Aorta (tissue), 5 donors: ENCODE data around the gene CAVIN1. TPM values are rescaled to one million over a fixed set of nuclear protein-coding genes. Genes with fewer than 3 reads are reported as not detected.
"Not testable (repeated sequence)": the region's sequence is repeated elsewhere in the genome, so short reads cannot be mapped to it uniquely, and the experiment has no call there.

Experiments used
- ATAC-seq: fragments of 200-7000 bp; cut with Tn5 transposase; one replicate; pipeline ENCODE4 v1.9.1; 2022; ENCODE audit warnings: moderate library complexity; ENCODE audit not compliant: low FRiP score
- DNase-seq, 2 donors: peaks; one replicate each; pipeline ENCODE4 v3.0.0-alpha.2; 2020
- H3K27ac ChIP-seq, 2 donors: one replicate each; pipeline ENCODE4 v1.5.1; 2013; ENCODE audit warnings: low read length in 2 of 2, mild to moderate bottlenecking in 2 of 2, moderate library complexity in 2 of 2, control low read depth in 1 of 2, inconsistent platforms in 1 of 2, low read depth in 1 of 2
- H3K27me3 ChIP-seq, 2 donors: one replicate each; pipeline ENCODE4 v1.6.1; 2013; ENCODE audit warnings: control low read depth in 1 of 2, low read length in 1 of 2, mild to moderate bottlenecking in 1 of 2, moderate library complexity in 1 of 2; ENCODE audit not compliant: insufficient read depth in 2 of 2, control insufficient read depth in 1 of 2
- H3K36me3 ChIP-seq, 2 donors: one replicate each; pipeline ENCODE4 v1.6.1; 2013; ENCODE audit warnings: control low read depth in 1 of 2, low read length in 1 of 2, mild to moderate bottlenecking in 1 of 2; ENCODE audit not compliant: insufficient read depth in 2 of 2, control insufficient read depth in 1 of 2
- H3K4me1 ChIP-seq, 2 donors: one replicate each; pipeline ENCODE4 v1.6.1; 2013; ENCODE audit warnings: low read length in 2 of 2, control low read depth in 1 of 2, mild to moderate bottlenecking in 1 of 2, moderate library complexity in 1 of 2; ENCODE audit not compliant: insufficient read depth in 2 of 2, control insufficient read depth in 1 of 2
- H3K4me3 ChIP-seq, 2 donors: one replicate each; pipeline ENCODE4 v1.5.1; 2013; ENCODE audit warnings: low read length in 2 of 2, control low read depth in 1 of 2, mild to moderate bottlenecking in 1 of 2
- H3K9me3 ChIP-seq: one replicate; pipeline ENCODE4 v1.6.1; 2013; ENCODE audit warnings: mild to moderate bottlenecking, low read length; ENCODE audit not compliant: control insufficient read depth
- WGBS, 2 donors: extraction: QIAGEN DNeasy Blood & Tissue Kit; methylation state at CpG; one replicate each; pipeline ENCODE4 v1.1.7; 2013; 5-methylcytosine and 5-hydroxymethylcytosine counted together
- intact Hi-C, 2 donors: fragments of 100-400 bp; cut with DNase I; formaldehyde crosslinking; loops; one replicate each; pipeline versions ENCODE4 v1.14.2 to v1.15.0; 2022
- polyA plus RNA-seq, 2 donors: library from polyadenylated mRNA; stranded (reverse); fragments of 200-250 nt; gene quantifications; one replicate each; pipeline ENCODE4 v1.2.3, GENCODE V29; 2013
- total RNA-seq, 2 donors: library from RNA; stranded (reverse); fragmentation: NEBNext Ultra II Directional; extraction: Animal tissue kit (Norgen Biotek cat#: 25700); gene quantifications; one replicate each; pipeline ENCODE4 v1.2.1, GENCODE V29; 2021
- donor health status: healthy with polysubstance abuse.
- donor health status: Bipolar disorder and iron deficiency.
- donor health status: DM: no; HTN: no; CAD: no.
- donor health status: DM: no; HTN: no; CAD: no.
- donor health status: DM: yes; HTN: yes; CAD: no.

Gene CAVIN1
- total and polyA plus RNA-seq, 4 donors: 350 to 643 (median 495) TPM

DNA sequence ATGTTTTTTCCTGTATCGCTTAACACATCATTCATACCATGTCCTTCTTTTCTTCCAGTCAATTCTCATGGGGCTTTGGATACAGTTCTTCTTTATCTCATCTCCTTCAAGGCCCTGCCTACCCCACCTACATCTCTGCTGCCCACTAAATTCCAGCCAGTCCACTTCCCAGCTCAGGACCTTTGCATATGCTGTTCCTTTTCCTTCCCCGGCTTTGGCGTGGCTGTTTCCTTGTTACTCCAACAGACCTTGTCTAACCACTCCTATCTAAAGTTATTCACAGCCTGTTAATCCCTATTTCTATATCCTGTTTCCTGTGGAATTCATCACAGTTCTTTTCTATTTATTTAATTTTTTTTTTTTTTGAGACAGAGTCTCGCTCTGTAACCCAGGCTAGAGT is 28.2 kb downstream of the CAVIN1 start:
- no peak overlapping the region for H3K27ac ChIP-seq
- H3K4me3 ChIP-seq: no peak overlapping the region
- DNase-seq: no peak
- no peaks in the 10 kb centered on the region for H3K27me3 ChIP-seq
- intact Hi-C loops: no loop called here
- 99% methylated on average over 4 of the region's 4 CpGs for WGBS, 2 donors
- no peaks in the 10 kb centered on the region for H3K9me3 ChIP-seq
- no peaks in the 10 kb centered on the region for H3K36me3 ChIP-seq
- no peak for ATAC-seq
- H3K4me1 ChIP-seq: no peaks in the 10 kb centered on the region

DNA sequence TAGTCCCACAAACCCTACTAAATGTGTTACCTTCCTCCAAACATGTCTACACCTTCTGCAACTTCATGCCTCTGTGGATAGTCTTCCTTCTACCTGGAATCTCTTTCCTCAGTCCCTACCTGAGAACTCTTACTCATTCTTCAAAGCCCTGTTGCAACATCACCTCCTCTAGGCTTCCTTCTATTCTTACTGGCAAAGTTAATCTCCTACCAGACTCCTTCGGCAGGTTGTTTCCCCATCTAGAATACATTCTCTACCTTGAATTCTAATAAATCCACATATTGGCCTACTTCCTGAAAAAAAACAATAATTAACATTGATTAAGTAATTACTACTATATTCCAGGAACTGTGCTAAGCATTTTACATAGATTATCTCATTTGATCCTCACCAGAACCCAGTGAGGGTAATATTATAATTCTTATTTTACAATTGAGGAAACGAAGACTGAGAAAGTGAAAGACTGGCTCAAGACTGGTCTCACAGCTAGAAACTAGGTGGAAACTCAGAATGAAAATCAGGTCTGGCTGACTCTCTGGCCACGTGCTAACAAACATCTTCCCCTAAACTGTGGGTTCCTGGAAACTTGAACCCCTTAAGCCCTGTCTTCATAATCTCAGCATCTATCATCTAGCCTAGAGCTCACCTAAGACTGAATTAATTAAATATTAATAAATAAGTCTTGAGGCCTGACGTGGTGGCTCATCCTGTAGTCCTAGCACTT is 30.2 kb downstream of the CAVIN1 start:
- WGBS, 2 donors: 85 to 87% methylated on average over 4 of the region's 4 CpGs
- DNase-seq (no peak), ATAC-seq (no peak)
- Histone ChIP-seq H3K4me1 (no peaks in the 10 kb centered on the region), H3K27me3 (no peaks in the 10 kb centered on the region), H3K36me3 (no peaks in the 10 kb centered on the region), H3K4me3 (no peak overlapping the region), H3K9me3 (no peaks in the 10 kb centered on the region), H3K27ac (no peak overlapping the region)
- intact Hi-C loops: no loop called here

DNA sequence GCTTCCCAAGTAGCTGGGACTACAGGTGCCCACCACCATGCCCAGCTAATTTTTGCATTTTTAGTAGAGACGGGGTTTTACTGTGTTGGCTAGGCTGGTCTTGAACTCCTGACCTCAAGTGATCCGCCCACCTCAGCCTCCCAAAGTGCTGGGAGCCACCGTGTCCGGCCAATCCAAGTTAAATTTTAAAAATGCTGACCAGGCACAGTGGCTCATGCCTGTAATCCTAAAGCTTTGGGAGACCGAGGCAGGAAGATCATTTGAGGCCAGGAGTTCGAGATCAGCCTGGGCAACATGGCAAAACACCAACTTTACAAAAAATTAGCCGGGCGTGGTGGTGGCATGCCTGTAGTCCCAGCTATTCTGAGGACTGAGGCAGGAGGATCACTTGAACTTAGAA is 31.6 kb downstream of the CAVIN1 start:
- H3K9me3 ChIP-seq, ATAC-seq, H3K4me3 ChIP-seq, DNase-seq, intact Hi-C loops, H3K27ac ChIP-seq, H3K36me3 ChIP-seq, H3K27me3 ChIP-seq, H3K4me1 ChIP-seq: not testable (repeated sequence)
- WGBS, 2 donors: 93% methylated on average over 8 of the region's 8 CpGs

DNA sequence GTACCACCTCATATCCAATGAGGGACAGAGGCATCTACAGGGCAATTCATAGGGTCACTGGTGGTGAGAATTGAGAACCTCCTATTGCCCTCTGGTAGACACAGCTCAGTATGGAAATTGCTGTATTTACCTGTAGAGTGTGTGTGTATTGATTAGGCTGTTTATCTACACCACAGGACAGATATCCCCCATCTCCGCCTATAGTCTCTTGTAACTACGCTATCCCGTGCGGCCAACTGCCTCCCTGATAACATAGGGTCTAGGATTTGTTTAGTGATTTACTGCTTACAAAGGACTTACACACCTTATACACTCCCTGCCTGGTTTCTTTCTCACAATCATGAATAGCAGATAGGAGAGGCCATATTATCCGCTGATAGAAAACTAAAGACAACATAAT is 33.2 kb downstream of the CAVIN1 start:
- intact Hi-C loops: loop anchor here (5.0 kb wide), 3 partner anchors 43 to 68 kb away; no protein-coding TSS in a partner anchor
- no peak for ATAC-seq
- no peak overlapping the region for H3K4me3 ChIP-seq
- WGBS, 2 donors: 95 to 98% methylated on average over 5 of the region's 5 CpGs
- no peaks in the 10 kb centered on the region for H3K9me3 ChIP-seq
- peak in 1 of 2 donors; percentile 4 for DNase-seq
- H3K36me3 ChIP-seq: no peaks in the 10 kb centered on the region
- no peak overlapping the region for H3K27ac ChIP-seq
- no peaks in the 10 kb centered on the region for H3K4me1 ChIP-seq
- no peaks in the 10 kb centered on the region for H3K27me3 ChIP-seq

DNA sequence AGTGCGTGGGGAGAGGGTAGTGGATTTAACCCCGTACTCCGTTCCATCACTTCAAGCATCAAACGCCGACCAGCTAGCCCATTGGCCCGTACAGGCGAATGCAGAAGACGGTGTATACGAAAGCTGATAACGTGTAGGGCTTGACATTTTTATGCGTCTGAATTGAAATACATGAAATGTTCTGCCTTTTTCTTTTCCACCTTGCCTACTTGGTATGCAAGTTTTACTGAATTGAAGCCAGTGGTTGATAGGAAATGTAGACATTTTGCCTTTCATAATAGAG is 34.0 kb downstream of the CAVIN1 start:
- intact Hi-C loops: loop anchor here (5.0 kb wide), 3 partner anchors 42 to 67 kb away; no protein-coding TSS in a partner anchor

DNA sequence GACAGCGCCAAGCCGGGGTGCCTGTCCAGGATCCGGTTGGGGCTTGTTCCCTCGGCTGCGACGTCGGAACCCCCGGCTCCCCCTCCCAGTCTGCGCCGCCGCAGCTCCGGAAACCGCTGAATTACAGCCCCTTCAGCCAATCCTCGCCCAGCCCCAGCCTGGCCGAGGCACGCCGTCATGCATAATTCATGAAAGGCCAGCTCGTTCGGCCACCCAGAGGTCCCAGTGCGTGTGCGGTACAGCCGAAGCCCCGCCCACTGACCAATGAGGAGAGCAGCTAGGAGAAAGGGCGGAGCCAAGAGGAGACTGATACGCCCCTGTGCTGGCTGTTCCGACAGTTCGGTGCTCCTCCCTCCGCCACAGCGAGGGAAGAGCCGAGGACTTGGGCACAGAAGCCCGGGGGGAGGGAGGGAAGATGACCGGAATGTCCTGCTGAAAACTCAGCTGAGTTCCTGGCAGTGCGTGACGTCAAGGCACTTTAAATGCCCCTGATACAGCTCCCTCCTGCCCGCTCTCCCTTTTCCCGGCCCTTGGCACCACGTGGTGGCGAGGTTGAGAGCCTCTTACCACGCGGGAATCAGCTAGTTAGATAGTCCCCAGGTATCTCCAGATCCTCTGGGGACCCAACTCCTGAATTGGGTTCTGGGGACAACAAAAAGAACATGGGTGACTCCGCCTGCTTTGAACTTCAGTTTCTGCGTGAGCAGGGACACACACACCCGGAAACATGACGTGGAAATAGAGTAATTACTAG is 34.5 kb downstream of the CAVIN1 start, which contains the start of gene STAT3:
Gene STAT3 (minus strand): TSS at position 62 of the 754 bp plus-strand sequence. CDS start 39,926 bp downstream, outside the sequence.
- WGBS, 2 donors: 0% methylated on average over 43 to 44 of the region's 44 CpGs
- intact Hi-C loops: loop anchor here (5.0 kb wide), 3 partner anchors 41 to 66 kb away; no protein-coding TSS in a partner anchor
- Histone ChIP-seq H3K9me3 (no peaks in the 10 kb centered on the region), H3K4me1 (no peaks in the 10 kb centered on the region), H3K36me3 (no peaks in the 10 kb centered on the region), H3K27me3 (no peaks in the 10 kb centered on the region), H3K27ac (peak within 1 kb of the TSS; percentile 94 to 98), H3K4me3 (peak within 1 kb of the TSS; percentile 90 to 94)
- ATAC-seq: peak; percentile 99
- DNase-seq: peak; percentile 100

More for the DNA sequence above, 34.0 kb downstream of the CAVIN1 start:
- Histone ChIP-seq H3K4me1 (no peaks in the 10 kb centered on the region), H3K27ac (peak overlapping the region in 1 of 2 donors; percentile 75), H3K27me3 (no peaks in the 10 kb centered on the region), H3K4me3 (peak overlapping the region in 1 of 2 donors; percentile 32), H3K9me3 (no peaks in the 10 kb centered on the region), H3K36me3 (no peaks in the 10 kb centered on the region)
- DNase-seq (peak in 1 of 2 donors; percentile 31), ATAC-seq (no peak)
- 1% methylated on average over 11 of the region's 11 CpGs for WGBS, 2 donors

DNA sequence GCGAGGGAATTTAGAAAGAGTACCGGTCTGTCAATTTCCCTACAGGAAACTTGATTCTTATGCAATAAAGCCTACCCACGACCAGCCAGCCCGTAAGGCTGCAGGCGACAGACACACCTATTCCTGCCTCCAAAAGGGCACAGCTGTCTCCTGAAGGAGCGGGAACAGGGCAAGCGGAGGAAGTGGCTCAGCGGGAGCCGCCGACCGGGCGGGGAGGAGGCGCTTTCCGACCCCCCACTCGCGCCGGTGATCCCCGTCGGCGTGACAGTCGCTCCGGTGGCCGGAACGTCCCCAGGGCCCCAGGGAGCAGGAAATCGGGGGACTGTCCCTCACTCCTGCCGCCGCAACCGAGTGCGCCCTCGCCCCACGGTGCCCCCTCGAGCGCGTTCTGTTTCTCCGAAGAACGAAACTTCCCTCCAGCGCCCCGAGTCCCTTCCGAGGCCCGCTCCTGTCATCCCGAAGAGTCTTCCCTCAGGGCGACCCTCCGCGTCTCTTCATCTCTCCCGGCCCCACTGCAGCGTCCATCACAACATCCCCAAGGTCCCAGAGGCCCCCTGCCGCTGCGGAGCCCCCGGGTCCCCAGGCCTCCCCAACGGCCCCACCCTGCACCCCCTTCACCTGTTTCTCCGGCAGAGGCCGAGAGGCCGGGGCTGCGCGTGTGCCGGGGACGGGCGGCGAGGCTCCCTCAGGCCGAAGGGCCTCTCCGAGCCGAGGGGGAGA is 35.2 kb downstream of the CAVIN1 start:
- peak overlapping the region; percentile 90 to 94 for H3K4me3 ChIP-seq
- peak; percentile 48 for ATAC-seq
- no peaks in the 10 kb centered on the region for H3K27me3 ChIP-seq
- H3K4me1 ChIP-seq: no peaks in the 10 kb centered on the region
- no peaks in the 10 kb centered on the region for H3K36me3 ChIP-seq
- peak; percentile 71 to 85 for DNase-seq
- 0% methylated on average over 61 to 62 of the region's 62 CpGs for WGBS, 2 donors
- intact Hi-C loops: loop anchor here (5.0 kb wide), 3 partner anchors 41 to 66 kb away; no protein-coding TSS in a partner anchor
- H3K27ac ChIP-seq: peak overlapping the region; percentile 94 to 98
- no peaks in the 10 kb centered on the region for H3K9me3 ChIP-seq

DNA sequence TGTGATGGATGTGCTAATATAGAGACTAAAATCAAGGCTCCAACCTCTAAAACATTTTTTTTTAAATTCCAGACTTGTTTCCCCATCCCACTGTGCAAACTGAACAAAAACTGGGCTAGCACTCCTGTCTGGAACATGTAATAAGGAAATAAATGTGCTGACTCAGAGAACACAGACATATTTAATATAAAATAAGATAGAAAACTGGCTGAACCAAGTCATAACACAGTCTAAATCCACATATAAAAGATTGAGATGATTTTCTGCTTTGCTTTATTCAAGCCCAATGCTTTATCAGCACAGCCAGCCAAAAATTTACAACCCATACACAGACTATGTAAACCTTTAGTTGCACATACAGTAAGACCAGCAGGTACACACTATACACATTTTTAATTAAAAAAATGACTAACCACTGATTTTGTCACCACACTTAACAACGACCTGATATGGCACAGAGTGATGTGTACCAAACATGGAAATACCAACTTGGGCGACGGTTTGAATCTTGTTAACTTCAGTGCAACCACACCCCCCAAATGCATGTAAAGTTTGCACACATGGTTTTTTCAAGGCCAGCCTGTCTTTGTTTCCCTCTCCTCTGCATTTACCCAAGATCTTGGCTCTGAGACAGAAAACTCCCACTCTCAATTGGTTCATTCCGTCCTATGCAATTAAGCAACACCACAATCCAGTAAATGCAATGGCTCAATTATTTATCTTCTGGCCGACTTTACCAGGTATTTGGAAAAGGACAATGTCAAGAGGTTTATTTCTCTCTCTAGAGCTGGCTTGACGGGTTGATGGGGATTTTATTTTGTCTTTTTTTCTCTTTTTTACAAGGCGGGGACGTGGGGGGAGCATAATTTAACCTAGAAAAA is 36.0 kb downstream of the CAVIN1 start:
- intact Hi-C loops: loop anchor here (5.0 kb wide), 3 partner anchors 40 to 65 kb away; no protein-coding TSS in a partner anchor
- H3K27ac ChIP-seq: peak overlapping the region; percentile 94 to 98
- H3K27me3 ChIP-seq: no peaks in the 10 kb centered on the region
- no peak for ATAC-seq
- WGBS, 2 donors: 0 to 1% methylated on average over 8 of the region's 8 CpGs
- DNase-seq: no peak
- no peaks in the 10 kb centered on the region for H3K4me1 ChIP-seq
- H3K9me3 ChIP-seq: no peaks in the 10 kb centered on the region
- H3K4me3 ChIP-seq: peak overlapping the region; percentile 90 to 94
- H3K36me3 ChIP-seq: no peaks in the 10 kb centered on the region
